IPS-18c (cell line): Measurements from ENCODE around the gene ADD3.

Experiments
- H3K4me3 ChIP-seq: 2 replicates; pipeline ENCODE4 v1.7.0; 2013; ENCODE audit warnings: low read depth, mild to moderate bottlenecking, low read length, moderate library complexity; ENCODE audit not compliant: insufficient read depth
- H3K9me3 ChIP-seq: one replicate; pipeline ENCODE4 v1.6.1; 2013; ENCODE audit warnings: mild to moderate bottlenecking, low read length, moderate library complexity; ENCODE audit not compliant: control insufficient read depth, insufficient read depth

ADD3 gene

DNA sequence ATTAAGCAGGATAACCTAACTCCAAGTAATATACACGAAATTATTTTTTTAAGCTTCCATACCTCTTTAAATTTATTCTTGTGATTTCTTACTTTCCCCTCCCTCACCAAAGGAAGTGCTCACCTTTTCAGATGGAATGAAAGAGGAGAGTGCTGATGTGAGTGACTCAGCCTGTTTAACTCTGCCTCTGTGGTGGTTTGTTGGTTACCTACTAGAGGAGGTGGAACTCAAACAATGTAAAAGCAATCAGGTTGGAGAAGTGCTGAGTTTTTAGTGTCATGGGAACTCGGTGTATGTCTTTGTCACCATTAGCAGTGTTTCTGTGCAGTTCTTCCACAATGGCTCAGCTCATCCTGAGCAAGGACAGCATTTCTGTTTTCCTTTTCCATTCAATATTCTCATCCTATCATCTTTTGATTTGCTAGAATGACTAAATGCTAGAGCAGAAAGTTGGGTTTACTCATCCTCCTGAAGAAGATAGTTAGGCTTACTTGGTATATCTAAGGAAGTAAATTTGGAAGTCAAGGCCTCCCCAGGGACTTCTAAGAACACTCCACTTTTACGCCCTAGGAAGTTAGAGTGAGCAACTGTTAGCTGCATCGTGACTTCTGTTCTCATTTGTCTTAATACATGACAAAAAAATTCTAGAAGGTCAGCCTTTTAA is 6.0 kb downstream of the ADD3 start:
- H3K9me3 ChIP-seq: no peaks in the 10 kb centered on the region
- H3K4me3 ChIP-seq: no peak overlapping the region

DNA sequence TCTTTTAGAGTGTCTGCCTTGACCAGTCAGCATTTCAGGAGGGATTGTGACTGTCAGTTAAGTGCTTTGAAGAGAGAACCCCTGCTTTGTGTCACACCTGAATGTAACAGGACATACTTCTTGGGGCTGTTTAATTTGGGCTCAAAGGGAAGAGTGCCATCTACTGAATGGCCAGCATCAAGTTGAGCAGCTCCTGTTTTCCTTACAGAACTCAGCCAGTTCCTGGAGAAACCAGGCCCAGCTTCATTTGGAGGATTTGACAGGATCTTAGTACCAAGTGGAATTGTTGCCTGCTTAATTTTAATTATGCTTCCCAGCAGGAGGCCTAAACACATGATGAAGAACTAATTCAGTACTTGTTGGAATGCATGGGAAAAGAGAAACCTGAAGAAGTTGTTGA is 8.3 kb downstream of the ADD3 start:
- no peaks in the 10 kb centered on the region for H3K9me3 ChIP-seq
- H3K4me3 ChIP-seq: no peak overlapping the region

DNA sequence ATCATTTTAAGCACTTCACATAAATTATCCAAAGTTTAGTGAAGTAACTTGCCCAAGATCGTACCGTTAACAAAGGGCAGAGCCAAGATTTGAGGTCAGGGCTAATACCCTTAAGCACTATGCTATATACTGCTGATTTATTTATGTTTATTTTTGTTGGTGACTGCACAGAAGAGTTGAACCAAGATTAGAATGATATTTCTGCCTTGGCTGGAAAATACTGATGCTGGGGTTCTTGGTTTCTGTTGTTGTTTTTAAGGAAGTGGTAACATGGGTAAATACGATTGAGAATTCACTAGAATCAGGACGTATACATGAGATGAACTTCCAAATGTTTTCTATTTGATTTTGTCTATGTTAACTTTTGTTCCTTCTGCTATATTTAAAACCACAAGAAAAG is 9.3 kb downstream of the ADD3 start:
- Histone ChIP-seq H3K9me3 (no peaks in the 10 kb centered on the region), H3K4me3 (no peak overlapping the region)

DNA sequence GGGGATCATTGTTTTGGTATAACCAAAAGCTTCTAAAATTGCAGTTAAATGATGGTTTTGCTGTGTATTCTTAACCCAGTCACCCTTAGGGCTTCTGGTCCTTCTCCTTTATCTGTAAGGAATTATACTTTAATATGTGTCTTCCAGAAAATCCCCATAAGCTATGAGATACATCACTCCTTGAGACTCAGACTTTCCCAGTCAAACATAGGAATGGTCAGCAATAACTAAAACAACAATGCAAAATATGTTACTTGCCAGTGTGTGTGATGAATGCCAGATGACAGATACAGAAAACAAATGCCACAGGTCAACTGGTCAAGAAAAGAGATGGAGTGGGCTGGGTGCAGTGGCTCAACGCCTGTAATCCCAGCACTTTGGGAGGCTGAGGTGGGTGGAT is 10.1 kb downstream of the ADD3 start:
- Histone ChIP-seq H3K9me3 (no peaks in the 10 kb centered on the region), H3K4me3 (no peak overlapping the region)

DNA sequence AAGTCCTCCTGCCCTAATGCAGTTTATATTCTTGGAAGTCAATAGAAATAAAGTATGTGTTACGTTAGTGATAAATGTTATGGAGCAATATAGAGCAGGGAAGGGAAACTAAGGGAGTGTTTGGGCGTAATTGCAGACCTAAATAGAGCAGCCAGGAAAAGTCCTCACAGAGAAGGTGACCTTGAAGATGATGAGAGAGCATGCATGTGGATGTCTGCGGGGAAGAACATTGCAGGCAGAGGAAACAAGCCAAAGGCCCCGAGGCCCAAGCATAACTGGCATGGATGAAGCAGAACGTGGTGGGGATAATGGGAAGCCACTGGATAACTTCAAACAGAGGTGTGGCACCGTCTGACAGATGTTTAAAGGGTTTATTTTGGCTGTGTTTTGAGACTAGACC is 12.5 kb downstream of the ADD3 start:
- H3K9me3 ChIP-seq: no peaks in the 10 kb centered on the region
- no peak overlapping the region for H3K4me3 ChIP-seq

DNA sequence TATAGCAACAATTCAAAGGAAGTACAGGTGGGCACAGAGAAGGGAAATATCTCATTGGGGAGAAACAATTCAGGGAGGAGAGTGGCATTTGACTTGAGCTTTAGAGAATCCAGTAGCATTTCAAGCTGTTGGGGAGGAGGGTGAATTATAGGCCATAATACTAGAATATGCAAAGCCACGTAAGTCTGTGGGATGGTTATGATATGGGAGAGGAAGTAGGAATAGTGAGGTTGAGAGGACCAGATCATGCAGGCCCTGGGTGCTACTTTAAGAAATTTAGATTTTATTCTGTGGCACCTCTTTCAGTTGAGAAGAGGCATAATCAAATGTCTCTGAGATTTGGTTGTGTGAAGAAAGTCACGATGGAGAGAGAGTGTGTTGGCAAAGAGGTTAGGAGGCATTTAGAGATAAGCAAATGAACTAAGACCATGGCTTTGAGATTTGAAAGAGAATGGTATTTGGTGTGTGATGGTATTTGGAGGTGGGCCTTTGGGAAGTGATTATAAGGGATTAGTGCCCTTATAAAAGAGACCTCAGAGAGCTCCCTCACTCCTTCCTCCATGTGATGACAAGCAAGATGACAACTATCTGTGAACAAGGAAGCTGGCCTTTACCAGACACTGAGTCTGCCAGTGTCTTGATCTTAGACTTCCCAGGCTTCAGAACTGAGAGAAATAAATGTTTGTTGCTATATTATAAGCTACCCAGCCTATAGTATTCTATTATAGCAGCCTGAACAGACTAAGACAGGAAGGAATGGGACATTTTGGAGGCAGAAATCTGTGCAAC is 15.1 kb downstream of the ADD3 start:
- H3K9me3 ChIP-seq: no peaks in the 10 kb centered on the region
- no peak overlapping the region for H3K4me3 ChIP-seq

DNA sequence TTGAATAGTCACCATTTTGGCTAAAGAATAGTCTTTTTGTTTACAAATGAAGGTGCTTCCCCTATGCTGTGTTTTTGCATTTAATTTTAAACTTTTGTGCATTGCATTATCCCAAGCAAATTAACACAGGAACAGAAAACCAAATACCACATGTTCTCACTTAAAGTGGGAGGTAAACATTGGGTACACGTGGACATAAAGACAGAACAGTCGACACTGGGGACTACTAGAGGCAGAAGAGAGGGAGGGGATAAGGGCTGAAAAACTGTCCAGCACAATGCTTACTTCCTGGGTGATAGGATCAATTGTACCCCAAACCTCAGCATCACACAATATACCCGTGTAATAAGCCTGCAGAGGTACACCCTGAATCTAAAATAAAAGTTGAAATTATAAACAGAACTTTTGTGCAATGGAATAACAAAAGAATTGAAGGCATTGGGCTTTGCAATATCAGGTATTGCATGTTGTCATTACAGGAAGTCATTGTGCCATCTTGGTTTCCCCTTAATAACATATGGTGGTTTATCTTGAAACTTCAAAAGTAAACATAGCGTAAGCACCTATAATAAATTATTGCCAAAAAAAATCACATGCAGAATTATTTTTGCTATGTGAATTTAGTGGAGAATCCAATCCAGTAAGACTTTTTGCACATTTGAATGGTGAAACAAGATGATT is 16.1 kb downstream of the ADD3 start:
- no peaks in the 10 kb centered on the region for H3K9me3 ChIP-seq
- no peak overlapping the region for H3K4me3 ChIP-seq

DNA sequence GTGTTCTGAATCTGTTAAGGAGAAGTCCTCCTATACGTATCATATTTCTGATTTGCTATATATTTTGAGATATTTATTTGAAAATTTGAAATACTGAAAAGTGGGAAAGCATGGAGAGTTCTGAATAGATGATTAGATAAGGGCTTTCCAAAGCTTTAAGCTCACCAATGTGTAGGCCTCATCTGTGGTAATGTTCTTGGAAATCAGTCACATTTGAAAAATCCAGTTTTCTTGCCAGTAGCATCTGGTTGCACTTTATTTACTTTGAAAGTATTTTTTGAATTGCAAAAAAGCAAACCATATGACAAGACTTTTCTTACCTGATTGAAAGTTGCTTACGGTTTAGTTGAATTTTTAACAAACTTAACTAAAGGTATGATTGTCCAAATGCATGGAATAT is 21.7 kb downstream of the ADD3 start:
- no peak overlapping the region for H3K4me3 ChIP-seq
- no peaks in the 10 kb centered on the region for H3K9me3 ChIP-seq

DNA sequence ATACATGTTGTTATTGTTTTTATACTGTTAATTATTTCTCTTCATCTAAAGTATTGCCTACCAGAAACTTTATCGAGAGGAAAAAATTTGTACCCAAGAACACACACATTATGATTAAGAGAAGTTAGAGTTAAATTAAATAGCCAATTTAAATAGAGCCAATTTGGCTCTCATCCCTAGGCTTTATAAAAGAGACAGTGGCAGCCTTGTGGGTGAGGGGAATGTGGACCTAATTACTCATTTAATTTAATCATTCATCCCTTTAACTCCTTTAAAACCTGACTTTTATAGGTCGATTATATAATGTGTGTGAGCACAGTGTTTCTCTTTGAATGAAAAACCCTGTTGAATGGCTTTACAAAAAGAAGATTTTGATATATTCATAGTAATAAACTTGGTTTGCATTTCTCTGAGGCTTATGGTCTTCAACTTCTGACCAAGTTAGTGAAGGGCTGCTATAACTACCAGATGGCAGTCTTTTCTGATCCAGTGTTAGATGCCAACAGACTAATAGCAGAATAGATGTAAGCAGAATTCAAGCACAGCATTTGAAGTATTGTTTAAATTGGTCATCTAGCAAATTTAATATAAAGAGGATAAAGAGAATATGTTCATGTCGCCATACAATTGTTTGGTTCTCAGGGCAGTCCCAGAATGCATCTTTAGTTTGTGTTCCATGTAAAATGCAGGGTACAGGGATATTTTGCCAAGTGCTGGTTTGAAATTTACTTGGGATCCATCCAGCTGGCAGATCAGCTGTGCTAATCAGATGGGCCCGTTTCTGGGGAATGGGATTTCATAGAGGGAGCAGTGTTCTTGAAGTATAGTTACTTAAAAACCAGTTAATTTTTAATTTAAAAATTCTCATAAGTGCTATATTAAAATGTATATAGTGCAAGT is 25.3 kb downstream of the ADD3 start:
- no peak overlapping the region for H3K4me3 ChIP-seq

DNA sequence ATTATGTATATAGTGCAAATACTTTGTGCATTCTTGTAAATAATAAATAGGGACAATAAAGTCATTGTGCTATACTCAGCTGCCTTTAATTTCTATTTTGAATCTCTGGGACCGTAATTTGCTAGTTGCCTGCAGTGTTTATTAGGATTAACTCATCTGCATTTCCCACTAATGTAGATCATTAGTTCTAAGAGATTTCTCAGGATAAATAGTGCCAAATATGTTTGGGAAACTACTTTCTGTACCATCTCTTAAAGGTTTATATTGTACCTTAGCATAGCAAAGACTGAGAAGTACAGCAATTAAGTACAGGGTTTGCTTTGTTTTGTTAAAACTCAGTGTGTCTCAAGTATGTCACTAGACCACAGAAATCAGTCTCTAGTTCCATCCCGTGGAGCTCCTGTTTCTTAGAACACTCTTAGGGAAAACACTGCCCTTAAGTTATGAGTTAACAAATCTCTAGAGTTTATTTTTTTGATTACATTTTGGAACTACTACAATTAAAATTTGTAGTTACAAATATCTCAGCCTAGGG is 26.0 kb downstream of the ADD3 start:
- Histone ChIP-seq H3K9me3 (no peaks in the 10 kb centered on the region), H3K4me3 (no peak overlapping the region)

More for the DNA sequence above, 25.3 kb downstream of the ADD3 start:
- no peaks in the 10 kb centered on the region for H3K9me3 ChIP-seq

DNA sequence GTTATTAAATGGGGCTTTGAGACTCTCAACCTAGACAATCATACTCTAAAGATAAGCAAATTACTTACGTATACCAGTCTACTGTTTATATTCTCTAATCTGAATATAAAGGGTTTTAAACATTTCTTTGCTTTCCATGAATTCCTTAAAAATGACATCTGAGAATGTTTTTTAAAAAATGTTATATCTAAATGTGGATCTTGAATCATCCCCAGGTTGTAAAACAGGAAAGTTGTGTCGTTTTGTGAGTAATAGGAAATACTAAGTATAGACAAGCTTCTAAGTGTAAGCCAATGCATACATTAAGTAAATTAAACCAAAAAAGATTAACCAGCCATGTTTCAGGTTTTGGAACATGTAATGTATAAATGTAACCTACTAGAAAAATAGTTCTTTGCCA is 26.8 kb downstream of the ADD3 start:
- H3K9me3 ChIP-seq: no peaks in the 10 kb centered on the region
- no peak overlapping the region for H3K4me3 ChIP-seq

DNA sequence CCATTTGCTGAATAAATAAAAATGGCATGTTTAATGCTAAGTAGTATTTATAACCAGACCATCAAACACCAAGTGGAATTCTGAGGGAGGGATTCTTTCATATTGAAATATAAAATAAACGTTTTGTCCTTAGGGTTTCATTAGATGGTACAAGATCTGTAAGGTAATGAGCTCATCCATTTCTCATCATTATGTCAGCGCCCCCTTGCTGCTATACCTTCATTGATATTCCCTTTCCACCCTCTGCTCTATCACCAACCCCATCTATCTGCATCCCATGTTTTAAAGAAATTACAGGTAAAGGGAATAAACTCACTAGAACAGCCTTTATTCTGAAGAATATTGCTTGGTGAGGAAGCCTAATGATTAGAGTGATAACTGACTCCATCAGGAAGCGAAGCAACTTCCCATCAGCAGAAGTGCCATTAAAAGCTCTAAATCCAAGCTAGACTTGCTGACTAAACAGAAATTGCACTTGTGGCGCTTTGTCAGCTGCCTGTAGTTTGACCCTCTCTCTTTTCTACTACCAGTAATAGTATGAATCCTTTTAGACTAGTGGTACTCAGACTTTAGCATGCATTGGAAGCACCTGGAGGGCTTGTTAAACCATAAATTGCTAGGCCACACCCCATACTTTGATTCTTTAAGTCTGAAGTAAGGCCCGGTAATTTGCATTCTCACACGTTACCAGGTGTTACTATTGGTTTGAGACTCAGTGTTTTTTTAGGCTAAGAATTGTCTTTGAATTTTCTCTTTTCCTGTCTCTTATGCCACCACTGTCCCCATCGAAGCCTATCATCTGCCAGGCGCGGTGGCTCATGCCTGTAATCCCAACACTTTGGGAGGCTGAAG is 27.5 kb downstream of the ADD3 start:
- Histone ChIP-seq H3K4me3 (no peak overlapping the region), H3K9me3 (no peaks in the 10 kb centered on the region)

DNA sequence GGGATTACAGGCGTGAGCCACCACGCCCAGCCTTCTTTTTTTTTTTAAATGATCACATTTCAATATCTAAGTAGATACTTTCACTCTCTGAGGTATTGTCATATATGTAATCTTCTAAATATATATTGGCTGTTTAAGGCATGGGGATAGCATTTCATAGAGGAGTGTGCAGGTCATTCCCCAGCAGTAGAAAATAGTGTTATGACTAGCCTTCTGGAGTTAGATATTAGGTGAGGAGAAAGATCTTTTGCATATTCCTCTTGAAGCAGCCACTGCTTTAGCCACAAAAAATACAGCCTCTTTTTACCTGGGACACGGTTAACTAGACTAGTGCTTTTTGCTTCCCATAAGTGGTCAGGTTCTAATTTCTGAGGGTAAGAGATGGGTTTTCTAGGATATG is 28.9 kb downstream of the ADD3 start:
- Histone ChIP-seq H3K4me3 (no peak overlapping the region), H3K9me3 (no peaks in the 10 kb centered on the region)

DNA sequence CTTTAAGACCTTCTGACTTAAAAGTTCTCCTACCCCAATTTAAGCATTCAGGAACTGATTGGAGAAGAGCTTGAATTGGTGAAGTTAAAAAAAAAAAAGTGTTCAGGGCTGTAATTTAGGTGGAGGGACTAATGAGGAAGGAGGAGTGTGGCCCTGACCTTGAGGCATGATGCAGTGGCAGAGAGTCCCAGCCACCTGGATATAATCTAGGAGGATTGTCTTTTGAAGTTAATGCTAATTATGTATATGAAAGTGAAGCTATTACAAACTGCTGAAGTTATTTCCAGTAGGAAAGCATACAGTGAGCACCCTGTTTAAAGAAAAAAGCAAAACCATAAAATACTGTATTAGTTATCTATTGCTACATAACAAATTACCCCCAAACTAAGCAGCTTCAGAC is 31.5 kb downstream of the ADD3 start:
- H3K4me3 ChIP-seq: no peak overlapping the region

DNA sequence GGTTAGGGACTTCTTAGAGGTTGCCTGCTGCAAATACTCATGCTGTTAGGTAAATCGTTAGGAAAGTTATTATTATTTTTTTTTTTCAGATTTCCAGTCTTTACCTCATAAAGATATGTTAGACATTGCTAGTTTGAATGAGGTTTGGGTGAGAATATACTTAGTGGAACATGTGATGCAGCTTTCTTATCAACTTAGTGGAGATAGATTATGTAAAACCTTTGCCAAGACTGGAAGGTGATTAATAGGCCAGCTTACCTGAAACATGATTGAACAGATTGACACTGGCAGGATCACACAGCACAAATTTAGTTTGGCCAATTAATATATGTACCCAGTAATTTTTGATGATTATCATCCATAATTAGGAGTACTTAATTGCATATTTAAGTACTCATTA is 32.3 kb downstream of the ADD3 start:
- no peaks in the 10 kb centered on the region for H3K9me3 ChIP-seq

More for the DNA sequence above, 31.5 kb downstream of the ADD3 start:
- no peaks in the 10 kb centered on the region for H3K9me3 ChIP-seq

DNA sequence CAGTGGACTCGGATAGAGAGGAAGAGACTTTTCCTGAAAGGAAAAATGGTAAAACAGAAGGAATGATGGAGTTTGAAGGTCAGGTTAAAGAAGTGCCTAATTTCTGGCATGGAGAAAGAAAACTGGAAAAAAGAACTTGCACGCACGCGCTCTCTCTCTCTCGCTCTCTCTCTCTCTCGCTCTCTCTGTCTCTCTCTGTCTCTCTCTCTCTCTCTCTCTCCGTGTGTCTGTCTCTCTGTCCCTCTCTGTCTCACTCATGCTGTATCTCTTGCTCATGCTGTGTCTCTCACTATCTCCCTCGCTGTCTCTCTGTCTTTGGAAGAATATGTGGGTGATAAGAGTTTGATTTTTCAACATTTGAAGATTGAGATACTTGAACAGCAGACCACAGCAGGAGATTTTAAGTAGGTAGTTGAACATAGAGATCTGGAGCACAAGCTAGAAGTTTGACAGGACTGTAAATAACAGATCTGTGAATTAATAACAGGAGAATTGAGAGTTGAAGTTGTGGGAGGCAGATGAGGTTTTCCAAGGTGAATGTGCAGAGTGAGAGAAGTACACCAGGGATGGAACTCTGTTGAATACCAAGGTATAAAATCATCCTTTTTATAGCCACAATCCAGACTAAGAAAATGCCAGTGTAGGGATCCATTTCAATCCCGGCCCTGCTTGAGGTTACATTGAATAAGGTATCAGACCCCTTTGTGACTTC is 33.1 kb downstream of the ADD3 start:
- H3K9me3 ChIP-seq: no peaks in the 10 kb centered on the region
- H3K4me3 ChIP-seq: no peak overlapping the region

More for the DNA sequence above, 32.3 kb downstream of the ADD3 start:
- H3K4me3 ChIP-seq: no peak overlapping the region
